Hematopoietic multipotent progenitor cell (in vitro differentiated cells): ENCODE data around the gene SSR4. TPM values are rescaled to one million over a fixed set of nuclear protein-coding genes. Genes with fewer than 3 reads are reported as not detected.
"Not testable (repeated sequence)": the region's sequence is repeated elsewhere in the genome, so short reads cannot be mapped to it uniquely, and the experiment has no call there.

Experiments used
- DNase-seq, 3 donors: peaks; one replicate each; pipeline ENCODE4 v3.0.0-alpha.2; 2011 to 2015; ENCODE audit warnings: low read depth in 2 of 3, low spot score in 2 of 3
- total RNA-seq: library from RNA; depleted of rRNA; stranded (reverse); fragments of >200 nt; gene quantifications from one replicate; pipeline ENCODE4 v1.2.3, GENCODE V29; 2012

SSR4 gene
- 268 TPM for total RNA-seq

DNA sequence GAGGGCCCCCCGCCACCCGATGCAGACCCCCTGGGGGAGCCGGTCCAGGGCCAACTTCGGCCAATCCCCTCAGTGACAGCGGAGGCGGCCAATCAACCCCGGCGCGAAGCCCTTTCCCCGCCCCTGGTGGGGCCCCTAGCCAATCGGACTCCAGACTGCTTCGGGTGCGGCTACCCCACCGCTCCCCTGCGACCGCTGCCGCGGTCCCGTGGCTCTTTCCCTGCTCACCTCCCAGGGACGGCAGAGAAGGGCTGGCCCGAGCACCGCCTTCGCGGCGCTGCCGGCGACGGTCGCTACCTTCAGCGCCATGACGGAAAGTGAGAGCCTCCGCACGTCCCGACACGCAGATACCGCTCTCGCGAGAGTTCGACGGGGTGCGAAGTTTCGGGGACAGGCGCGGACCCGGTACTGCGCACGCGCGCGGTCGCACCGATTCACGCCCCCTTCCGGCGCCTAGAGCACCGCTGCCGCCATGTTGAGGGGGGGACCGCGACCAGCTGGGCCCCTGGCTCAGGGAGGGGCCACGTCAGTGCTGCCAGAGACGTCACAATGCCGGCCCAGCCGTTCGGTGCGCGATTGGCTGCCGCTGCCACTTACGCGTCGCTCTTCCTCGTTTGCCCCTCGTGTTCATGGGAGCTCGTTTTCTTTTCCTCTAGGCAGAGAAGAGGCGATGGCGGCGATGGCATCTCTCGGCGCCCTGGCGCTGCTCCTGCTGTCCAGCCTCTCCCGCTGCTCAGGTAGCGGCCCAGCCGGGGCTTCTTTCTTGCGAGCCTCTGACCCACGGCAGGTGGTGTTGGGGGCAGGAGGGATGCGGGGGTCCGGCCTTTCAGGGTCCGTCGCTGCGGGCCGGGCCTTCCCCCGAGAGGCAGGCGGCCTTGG lies at the start of gene SSR4, which contains the start of gene IDH3G:
Gene SSR4, plus strand, starts transcription at position 651 of the 879 bp plus-strand sequence. Its CDS starts 20 bp downstream, at position 671.
Gene IDH3G, minus strand, starts transcription at position 358 of the 879 bp plus-strand sequence. Its CDS starts 49 bp downstream, at position 309.
- peak; percentile 90 to 95 (median 92) for DNase-seq

DNA sequence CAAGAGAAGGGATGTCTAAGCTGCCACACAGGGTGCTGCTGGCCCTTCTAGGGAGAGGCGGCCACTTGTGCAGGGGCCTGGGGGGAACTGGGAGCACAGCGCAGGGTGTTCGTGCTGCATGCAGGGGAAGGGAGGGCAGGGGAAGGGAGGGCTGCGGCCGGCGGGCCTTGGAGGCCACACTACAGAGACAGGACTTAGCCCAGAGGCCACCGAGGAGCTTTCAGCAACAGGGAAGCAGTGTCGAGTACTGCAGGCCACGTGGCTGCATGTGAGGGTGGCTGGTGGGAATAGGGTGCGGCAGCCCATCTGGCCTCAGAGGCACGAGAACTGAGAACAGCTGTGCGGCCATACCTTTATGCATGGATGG lies 49.4 kb upstream of the SSR4 start:
- not testable (repeated sequence) for DNase-seq

DNA sequence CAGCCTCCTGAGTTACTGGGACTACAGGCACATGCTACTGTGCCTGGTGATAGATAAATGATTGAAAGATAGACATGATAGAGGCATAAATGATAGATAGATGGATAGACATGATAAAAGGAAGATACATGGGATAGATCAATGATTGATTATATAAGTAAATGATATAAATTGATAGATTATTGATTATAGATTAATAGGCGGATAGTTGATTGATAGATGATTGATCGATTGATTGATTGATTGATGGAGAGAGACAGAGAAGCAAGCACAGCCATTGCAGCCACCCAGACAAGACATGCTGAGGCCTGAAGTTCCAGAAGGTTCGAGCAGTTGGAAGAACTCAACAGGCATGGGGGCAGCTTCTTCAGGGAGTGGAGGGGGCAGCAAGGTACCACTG lies 48.1 kb upstream of the SSR4 start:
- DNase-seq, result no peak

DNA sequence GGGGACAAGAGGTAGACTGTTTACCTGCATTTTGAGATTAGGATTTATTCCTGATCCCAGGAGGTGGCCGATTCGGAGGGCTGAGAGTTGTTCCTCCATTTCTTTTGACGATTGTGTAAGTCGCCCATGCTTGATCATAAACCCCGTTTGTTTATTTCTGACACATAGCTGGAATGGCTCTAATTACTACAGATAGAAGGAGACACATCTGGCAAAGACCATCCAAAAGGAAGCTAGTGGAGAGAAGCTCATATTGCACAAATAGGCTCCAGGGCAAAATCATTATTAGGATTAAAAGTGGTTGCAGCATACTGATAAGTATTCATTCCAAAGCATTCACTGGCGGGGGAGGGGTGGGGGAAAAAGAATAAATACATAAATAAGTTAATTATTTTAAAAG lies 47.5 kb upstream of the SSR4 start:
- not testable (repeated sequence) for DNase-seq

DNA sequence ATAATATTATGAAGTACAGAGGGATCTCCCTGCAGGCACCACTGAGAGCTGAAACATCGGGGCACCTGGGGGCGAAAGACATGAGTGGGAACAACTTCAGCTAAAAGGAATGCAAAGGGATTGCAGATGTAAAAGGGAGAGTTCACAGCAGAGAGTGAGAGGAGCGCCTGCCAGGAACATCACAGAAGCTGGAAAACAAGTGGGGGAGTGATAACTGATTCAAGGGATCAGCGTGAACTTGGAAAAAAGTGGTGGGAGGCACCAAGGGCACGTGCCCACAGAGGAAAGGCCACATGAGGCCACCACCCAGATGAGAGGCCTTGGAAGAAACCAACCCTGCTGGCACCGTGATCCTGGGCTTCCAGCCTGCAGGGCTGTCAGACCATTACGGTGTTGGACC lies 45.5 kb upstream of the SSR4 start:
- not testable (repeated sequence) for DNase-seq

DNA sequence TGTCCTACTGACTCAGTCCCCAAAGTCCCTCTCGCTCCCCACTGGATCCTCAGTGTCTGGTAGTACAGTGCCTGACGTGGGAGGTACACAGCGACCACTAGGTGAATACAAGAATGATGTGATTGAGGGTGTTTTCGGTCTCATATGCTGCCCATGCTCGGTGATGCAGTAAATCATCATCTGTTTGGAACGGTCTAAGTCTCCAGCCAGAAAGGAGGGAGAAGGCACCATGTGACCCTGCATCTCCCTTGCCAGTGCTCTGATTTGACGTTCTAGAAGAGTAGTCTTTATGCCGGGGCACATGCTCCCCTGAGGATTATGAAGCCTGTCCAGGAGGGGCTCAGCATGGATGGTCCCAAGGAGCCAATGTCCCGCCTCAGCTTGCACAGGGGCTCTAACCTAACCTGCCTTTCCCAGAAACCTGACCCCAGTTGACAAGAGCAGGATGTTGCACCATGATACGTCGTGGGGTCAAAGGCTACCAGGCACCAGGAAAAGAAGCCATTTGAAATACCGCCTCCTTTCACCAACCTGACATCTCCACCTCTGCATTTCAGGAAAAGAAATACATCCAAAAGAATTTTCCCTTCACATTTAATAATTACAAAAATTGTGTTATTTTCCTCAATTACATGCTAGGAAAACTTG lies 44.2 kb upstream of the SSR4 start:
- DNase-seq, result no peak

DNA sequence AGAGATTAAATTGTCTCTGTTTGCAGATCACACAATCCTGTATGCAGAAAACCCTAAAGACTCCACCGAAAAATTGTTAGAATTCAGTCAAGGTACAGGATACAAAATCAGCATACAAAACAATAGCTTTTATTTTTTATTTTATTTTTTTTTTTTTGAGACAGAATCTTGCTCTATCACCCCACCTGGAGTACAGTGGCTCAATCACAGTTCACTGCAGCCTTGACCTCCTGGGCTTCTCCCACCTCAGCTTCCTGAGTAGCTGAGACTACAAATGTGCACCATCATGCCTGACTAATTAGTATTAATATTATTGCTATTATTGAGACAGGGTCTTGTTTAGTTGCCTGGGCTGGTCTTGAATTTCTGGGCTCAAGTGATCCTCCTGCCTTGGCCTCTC lies 39.3 kb upstream of the SSR4 start:
- peak in 1 of 3 donors; percentile 8 for DNase-seq

DNA sequence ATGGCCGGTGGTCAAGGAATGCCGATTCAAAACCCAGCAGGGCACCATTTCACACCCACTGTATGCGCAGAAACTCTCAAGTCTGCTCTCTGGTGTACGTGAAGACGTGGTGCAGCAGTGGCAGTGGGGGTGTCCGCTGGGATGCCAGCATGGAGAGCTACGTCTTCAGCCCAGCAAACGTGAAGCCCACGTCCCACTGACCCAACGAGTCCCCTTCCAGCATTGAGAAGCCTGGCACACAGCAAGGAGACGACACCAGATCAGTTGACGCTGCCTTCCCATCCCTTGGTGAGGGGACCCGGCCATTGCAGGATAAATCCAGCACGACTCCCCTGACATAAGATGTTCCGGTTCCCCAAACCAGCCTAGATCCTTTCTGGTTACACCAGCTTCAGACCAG lies 32.6 kb upstream of the SSR4 start:
- DNase-seq, result no peak

DNA sequence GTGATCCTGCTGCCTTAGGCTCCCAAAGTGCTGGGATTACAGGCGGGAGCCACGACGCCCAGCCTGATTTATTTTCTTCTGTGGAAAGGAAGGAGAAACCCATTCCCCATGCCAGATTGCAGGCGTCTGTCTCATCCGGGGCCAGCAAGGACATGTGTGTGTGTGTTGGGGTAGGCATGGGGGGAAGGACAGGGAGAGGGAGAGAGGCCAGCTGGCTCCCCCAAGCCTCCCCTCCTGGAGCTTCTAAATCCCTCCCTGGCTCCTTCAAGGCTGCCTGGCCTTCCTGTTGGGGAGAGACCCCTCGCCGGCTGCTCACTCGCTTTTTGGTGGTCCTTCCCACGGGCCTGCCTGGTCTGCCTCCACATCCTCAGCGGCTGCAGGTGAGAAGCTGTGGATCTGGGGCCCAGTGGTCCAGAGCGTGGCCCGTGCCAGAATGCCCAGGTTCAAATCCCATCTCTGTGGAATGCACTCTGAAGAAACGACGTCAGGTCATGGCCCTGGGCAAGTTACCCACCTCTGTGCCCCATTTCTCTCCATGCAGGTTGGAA lies 31.8 kb upstream of the SSR4 start:
- no peak for DNase-seq

DNA sequence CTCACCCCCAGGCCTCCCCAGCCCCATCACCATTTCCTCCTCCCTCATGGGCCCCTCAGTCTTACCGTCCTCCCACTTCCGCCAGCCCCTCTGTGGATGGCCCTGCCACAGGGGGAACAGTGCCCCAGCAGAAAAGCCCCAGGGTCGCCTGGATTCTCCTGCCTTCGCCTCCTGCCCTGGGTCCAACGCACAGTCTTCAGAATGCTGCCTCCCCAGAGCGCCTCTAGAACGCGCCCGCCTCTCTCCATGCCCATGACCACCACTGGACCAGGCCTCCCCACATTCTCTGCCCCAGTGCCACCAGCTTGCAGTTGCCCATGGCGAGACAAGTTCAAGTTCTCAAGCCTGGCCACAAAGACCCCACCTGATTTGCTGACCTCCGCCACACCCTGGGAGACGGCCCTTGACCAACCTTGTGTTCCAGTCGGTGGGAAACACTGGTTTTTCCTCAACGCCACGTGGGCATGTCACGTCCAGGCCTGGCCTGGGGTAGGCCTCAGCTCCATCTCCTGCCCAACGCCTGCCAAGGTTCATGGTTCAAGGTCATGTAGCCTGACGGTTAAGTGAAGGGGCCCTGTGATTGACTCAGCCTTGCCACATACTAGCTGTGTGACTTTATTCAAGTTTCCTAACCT lies 31.1 kb upstream of the SSR4 start:
- no peak for DNase-seq

DNA sequence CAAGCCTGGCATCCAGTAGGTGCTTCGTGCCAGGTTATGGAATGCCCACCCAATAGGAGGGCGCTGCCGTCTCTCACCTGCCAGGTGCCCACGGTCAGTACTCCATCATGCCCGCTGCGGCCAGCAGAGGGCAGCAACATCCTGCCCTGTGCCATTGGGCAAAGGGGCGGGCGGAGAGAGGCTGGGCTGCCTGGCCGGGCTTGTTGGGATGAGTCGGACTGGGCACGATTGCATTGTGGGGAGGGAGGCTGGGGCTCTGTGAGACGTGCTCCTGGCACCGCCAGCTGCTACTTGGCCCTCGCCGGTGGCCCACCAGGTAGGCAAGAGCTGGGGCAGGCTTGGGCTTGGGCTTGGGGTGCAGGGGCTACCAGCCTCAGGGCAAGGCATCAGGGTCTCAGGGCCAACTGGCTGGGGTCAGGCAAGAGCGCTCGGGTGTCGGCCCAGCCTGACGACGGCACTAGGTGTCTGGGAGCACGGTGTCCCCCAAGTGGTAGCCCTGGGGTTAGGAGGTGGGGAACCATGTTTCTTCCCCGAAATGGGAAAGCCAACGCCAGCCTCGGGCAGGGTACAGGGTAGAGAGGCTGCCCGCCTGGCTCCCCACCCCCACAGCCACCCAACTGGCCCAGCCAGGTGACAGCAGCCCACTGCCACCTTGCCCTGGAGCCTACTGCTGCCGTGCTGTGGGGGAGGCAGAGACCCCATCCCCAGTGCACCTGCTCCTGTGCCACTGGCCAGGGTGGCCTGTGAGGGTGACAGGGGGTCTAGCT lies 30.3 kb upstream of the SSR4 start, which contains the start of gene PLXNB3:
Gene PLXNB3, plus strand, starts transcription at position 261 of the 767 bp plus-strand sequence. CDS start 1,287 bp downstream, outside the sequence.
- peak; percentile 52 to 61 (median 53) for DNase-seq

DNA sequence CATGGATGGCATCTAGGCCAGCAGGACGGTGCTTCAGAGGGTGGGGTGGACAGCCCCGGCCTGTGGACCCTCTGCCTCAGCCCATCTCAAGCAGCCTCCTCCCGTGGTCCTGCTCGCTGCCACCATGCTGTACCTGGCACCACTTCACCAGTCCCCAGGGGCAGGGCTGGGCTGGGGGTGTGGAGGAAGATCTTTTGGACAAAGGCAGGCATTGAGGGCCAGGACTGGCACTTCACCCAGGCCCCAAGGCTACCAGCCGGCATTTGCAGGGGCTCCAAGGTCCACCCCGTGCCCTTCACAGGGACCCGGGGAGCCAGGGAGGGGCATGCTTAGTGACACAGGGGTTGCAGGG lies 29.7 kb upstream of the SSR4 start:
- no peak for DNase-seq

DNA sequence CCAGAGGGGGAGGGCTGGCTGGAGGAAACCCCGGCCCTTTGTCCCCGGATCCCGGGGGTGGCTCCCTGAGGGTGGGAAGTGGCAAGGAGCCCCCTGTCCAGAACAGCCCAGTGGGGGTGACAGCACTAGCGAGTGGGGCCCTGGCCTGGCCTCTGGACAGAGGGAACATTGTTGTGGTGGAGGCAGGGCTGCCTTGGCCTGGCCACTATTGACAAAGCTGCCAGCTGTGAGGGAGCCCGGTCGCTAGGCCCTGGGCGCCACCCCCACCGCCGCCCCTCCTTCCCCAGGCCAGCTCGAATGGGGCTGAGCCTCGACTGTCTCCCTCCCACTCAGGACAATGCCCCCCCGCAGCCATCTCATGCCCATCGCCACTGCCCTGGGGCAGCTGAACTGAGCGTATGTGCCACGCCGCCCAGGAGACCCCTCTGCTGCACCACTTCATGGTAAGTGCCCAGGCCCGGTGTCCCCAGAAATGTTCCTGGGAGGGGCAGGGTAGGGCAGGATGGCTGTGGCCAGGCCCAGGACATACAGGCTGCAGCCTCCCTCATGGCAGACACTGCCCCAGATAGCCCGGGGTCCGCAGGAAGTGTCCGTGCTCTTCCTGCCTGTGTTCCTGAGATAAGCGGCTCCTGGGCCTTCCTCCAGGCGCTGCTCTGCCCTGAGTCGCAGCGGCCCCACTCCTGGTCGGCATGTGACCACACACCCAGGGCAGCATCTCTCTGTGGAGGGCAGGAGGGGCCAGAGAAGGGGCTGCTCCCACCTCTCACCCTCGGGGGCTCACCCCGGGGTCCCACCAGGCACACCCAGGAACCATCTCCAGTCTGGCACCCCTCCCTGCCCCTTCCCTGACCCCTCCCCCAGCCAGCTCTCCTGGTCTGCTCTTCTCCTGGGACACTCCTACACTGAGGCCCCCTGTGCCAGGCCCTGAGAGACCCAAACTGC lies 29.1 kb upstream of the SSR4 start:
- no peak for DNase-seq

DNA sequence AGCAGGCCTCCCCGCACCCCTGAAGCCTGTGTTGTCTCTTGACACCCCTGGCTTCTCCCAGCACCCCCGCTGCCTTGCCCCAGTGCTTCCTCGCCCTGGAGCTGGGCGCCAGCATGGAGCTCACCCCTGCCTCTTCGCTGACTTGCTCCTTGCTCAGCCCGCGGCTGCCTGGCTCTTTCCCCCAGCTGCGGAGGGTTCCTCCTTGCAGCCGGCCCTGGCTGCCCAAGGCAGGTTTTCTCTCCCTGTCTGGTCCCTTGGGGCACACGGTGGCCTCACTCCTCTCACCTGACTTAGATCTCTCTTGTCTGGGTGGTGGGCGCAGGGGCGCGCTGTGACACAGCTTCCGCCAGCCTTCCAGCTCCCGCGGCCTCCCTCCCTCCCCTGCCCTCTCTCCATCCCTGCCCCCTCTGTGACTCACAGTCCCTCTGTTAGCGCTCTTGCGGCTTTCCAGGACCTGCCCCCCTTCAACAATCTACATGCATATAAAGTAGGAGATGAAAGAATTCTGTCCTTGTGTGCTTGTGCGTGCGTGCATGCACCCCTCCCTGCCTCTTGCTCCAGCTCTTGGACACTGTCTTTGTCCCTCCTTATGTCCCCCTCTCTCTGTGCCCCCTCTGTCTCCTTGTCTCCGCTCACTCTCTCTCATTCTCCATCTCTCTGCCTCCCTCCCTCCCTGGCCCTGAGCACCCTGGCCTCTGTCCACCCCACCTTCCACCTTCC lies 28.2 kb upstream of the SSR4 start:
- peak in 2 of 3 donors; percentile 64 to 75 for DNase-seq

DNA sequence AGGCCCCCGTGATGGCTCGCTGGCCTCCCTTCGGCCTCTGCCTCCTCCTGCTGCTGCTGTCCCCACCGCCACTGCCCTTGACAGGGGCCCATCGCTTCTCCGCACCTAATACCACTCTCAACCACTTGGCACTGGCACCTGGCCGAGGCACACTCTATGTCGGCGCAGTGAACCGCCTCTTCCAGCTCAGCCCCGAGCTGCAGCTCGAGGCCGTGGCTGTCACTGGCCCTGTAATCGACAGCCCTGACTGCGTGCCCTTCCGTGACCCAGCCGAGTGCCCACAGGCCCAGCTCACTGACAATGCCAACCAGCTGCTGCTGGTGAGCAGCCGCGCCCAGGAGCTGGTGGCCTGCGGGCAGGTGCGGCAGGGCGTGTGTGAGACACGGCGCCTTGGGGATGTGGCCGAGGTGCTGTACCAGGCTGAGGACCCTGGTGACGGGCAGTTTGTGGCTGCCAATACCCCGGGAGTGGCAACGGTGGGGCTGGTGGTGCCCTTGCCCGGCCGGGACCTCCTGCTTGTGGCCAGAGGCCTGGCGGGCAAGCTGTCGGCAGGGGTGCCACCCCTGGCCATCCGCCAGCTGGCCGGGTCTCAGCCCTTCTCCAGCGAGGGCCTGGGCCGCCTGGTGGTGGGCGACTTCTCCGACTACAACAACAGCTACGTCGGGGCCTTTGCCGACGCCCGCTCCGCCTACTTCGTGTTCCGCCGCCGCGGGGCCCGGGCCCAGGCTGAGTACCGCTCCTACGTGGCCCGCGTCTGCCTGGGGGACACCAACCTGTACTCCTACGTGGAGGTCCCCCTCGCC lies 27.4 kb upstream of the SSR4 start:
- DNase-seq, result no peak

DNA sequence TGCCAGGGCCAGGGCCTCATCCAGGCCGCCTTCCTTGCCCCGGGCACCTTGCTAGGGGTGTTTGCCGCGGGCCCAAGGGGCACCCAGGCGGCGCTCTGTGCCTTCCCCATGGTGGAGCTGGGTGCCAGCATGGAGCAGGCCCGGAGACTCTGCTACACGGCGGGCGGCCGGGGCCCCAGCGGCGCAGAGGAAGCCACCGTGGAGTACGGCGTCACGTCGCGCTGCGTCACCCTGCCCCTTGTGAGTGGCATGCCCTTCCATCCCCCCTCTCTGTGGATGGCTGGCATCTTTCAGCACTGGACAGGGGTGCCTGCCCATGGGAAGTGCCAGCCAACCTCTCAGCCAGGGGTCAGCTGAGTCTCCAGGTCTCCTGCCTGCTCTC lies 26.8 kb upstream of the SSR4 start:
- no peak for DNase-seq

DNA sequence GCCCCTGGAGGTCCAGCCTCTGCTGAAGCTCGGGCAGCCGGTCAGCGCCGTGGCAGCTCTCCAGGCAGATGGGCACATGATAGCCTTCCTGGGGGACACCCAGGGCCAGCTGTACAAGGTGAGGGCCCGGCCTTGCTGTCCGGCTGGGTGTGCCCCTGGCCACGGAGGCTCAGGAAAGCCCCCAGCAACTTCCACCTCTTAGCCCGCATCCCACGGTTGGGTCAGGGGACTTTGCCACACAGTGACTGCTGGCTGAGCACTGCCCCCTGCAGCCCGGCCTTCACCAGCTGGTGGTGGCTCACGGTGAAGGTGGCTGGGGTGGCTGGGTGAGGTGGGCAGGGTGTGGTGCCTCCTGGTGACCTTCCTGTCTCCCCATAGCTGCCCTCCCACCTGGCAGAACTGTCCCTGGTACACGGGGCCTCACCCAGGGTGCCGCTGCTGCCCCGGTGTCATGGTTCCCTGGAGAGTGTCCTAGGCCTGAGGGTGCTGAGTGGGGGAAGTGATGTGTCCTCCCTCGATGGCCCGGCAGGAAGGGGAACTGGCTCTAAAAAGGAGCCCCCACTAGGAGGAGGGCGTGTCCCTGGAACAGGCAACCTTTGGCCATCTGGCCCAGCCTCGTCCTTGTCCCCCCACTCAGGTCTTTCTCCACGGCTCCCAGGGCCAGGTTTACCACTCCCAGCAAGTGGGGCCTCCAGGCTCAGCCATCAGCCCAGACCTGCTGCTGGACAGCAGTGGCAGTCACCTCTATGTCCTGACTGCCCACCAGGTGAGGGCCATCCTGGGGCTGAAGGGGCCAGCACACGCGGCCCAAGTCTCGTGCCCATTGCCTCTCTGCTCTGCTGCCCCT lies 25.9 kb upstream of the SSR4 start:
- no peak for DNase-seq
